Endodermal cell (in vitro differentiated cells): ENCODE measurements around the gene RPS28. TPM values are rescaled to one million over a fixed set of nuclear protein-coding genes. Genes with fewer than 3 reads are reported as not detected.
A peak's percentile ranks its signal among the peaks of the same experiment; 100 is the strongest.
"Not testable (repeated sequence)": the region's sequence is repeated elsewhere in the genome, so short reads cannot be mapped to it uniquely, and the experiment has no call there.

Experiments used
- DNase-seq: peaks from one replicate; pipeline ENCODE4 v3.0.0-alpha.2; 2017
- H3K27ac ChIP-seq: 2 replicates; pipeline ENCODE4 v1.5.1; 2013; ENCODE audit warnings: mild to moderate bottlenecking, low read depth, low read length, moderate library complexity
- H3K27me3 ChIP-seq: 2 replicates; pipeline ENCODE4 v1.6.1; 2013; ENCODE audit warnings: mild to moderate bottlenecking, low read length, moderate library complexity; ENCODE audit not compliant: insufficient read depth, control insufficient read depth, poor library complexity, severe bottlenecking
- H3K36me3 ChIP-seq: 2 replicates; pipeline ENCODE4 v1.7.0; 2013; ENCODE audit warnings: mild to moderate bottlenecking, low read length, moderate library complexity; ENCODE audit not compliant: control insufficient read depth, insufficient read depth
- H3K4me1 ChIP-seq: one replicate; pipeline ENCODE4 v1.7.0; 2013; ENCODE audit warnings: low read length; ENCODE audit not compliant: control insufficient read depth, insufficient read depth
- H3K4me3 ChIP-seq: 2 replicates; pipeline ENCODE4 v1.5.1; 2013; ENCODE audit warnings: mild to moderate bottlenecking, low read length, moderate library complexity
- H3K9ac ChIP-seq: 2 replicates; pipeline ENCODE4 v1.6.1; 2013; ENCODE audit warnings: mild to moderate bottlenecking, low read length, moderate library complexity; ENCODE audit not compliant: poor library complexity, severe bottlenecking; ENCODE audit errors: extremely low read depth
- H3K9me3 ChIP-seq: 2 replicates; pipeline ENCODE4 v1.6.1; 2013; ENCODE audit warnings: mild to moderate bottlenecking, low read length, moderate library complexity; ENCODE audit not compliant: control insufficient read depth
- H3K27ac Mint-ChIP-seq: 2 replicates; pipeline ENCODE4 v1.8.0; 2020; ENCODE audit warnings: mixed read lengths
- H3K27me3 Mint-ChIP-seq: 2 replicates; pipeline ENCODE4 v1.8.0; 2021; ENCODE audit warnings: mild to moderate bottlenecking, mixed read lengths; ENCODE audit not compliant: insufficient read depth
- H3K36me3 Mint-ChIP-seq: 2 replicates; pipeline ENCODE4 v1.8.0; 2020; ENCODE audit warnings: low read depth, mixed read lengths
- H3K4me1 Mint-ChIP-seq: 2 replicates; pipeline ENCODE4 v1.8.0; 2020; ENCODE audit warnings: mixed read lengths
- H3K4me3 Mint-ChIP-seq: 2 replicates; pipeline ENCODE4 v1.8.0; 2020; ENCODE audit warnings: mild to moderate bottlenecking, moderate library complexity, mixed read lengths
- H3K9me3 Mint-ChIP-seq: 2 replicates; pipeline ENCODE4 v1.8.0; 2020; ENCODE audit warnings: mild to moderate bottlenecking, mixed read lengths
- CTCF ChIP-seq: fragments of 200-600 bp; sonication (generic); conservative IDR thresholded peaks from 2 replicates; pipeline ENCODE4 v1.5.0; 2021; ENCODE audit warnings: antibody characterized with exemption, mild to moderate bottlenecking
- WGBS, 2 experiments: methylation state at CpG; one replicate each; pipeline versions ENCODE4 v1.1.5 to v1.1.7; 2013; ENCODE audit warnings: missing lambda C conversion rate in 2 of 2, mixed read lengths in 1 of 2; ENCODE audit not compliant: insufficient coverage in 1 of 2, insufficient read length in 1 of 2; 5-methylcytosine and 5-hydroxymethylcytosine counted together
- total RNA-seq, 2 donors: library from RNA; stranded (reverse); fragmentation: NEBNext Ultra II Directional in 1 of 2; extraction: Animal tissue kit (Norgen Biotek cat#: 25700) in 1 of 2; gene quantifications; 2 replicates in 1 of 2; 3 replicates in 1 of 2; pipeline ENCODE4 v1.2.1, GENCODE V29; 2021

RPS28 gene
- total RNA-seq, 2 donors from 2014 or later: 1,512 to 1,809 TPM

- Mint-ChIP-seq H3K9me3 (peaks cover 5% of the 10 kb centered on the region), H3K4me3 (no peak overlapping the region), H3K4me1 (no peaks in the 10 kb centered on the region), H3K27me3 (peaks cover 24% of the 10 kb centered on the region), H3K36me3 (no peaks in the 10 kb centered on the region), H3K27ac (no peak overlapping the region)
- Histone ChIP-seq H3K4me3 (no peak overlapping the region), H3K9me3 (no peaks in the 10 kb centered on the region), H3K27me3 (no peaks in the 10 kb centered on the region), H3K9ac (no peak overlapping the region), H3K27ac (peak overlapping the region; percentile 53), H3K36me3 (no peaks in the 10 kb centered on the region), H3K4me1 (no peaks in the 10 kb centered on the region)
- TF ChIP-seq CTCF: no peak
- 43% methylated on average over 8 to 9 of the region's 10 CpGs for WGBS, 2 experiments
- DNase-seq: no peak
Observed at GRCh38 chr19:8352134-8352827, 31.0 kb downstream of the RPS28 start.

GRCh38 chr19:8352845-8353244 lies 31.5 kb downstream of the RPS28 start:
- not testable (repeated sequence) for H3K9ac ChIP-seq, H3K27ac Mint-ChIP-seq, H3K27me3 ChIP-seq, H3K36me3 Mint-ChIP-seq, H3K4me3 ChIP-seq, H3K9me3 Mint-ChIP-seq, H3K9me3 ChIP-seq, H3K4me3 Mint-ChIP-seq, H3K4me1 Mint-ChIP-seq, H3K4me1 ChIP-seq, H3K27ac ChIP-seq, H3K36me3 ChIP-seq
- WGBS, 2 experiments: 68% methylated on average over 4 to 5 of the region's 5 CpGs
- peaks cover 24% of the 10 kb centered on the region for H3K27me3 Mint-ChIP-seq
- DNase-seq: peak; percentile 79

- no peaks in the 10 kb centered on the region for H3K36me3 Mint-ChIP-seq
- Histone ChIP-seq H3K9me3 (no peaks in the 10 kb centered on the region), H3K36me3 (no peaks in the 10 kb centered on the region), H3K9ac (no peak overlapping the region), H3K4me1 (no peaks in the 10 kb centered on the region), H3K4me3 (no peak overlapping the region), H3K27ac (no peak overlapping the region), H3K27me3 (no peaks in the 10 kb centered on the region)
- H3K9me3 Mint-ChIP-seq: peaks cover 5% of the 10 kb centered on the region
- H3K27ac Mint-ChIP-seq: no peak overlapping the region
- H3K27me3 Mint-ChIP-seq: peaks cover 16% of the 10 kb centered on the region
- H3K4me1 Mint-ChIP-seq: no peaks in the 10 kb centered on the region
- no peak overlapping the region for H3K4me3 Mint-ChIP-seq
- whole genome bisulfite sequencing, 2 experiments: 88 to 91% methylated on average over 5 to 6 of the region's 6 CpGs
- no peak for TF ChIP-seq CTCF
- DNase-seq: no peak
Observed at GRCh38 chr19:8355631-8356402, 34.5 kb downstream of the RPS28 start.
